GM10266 (cell line): ENCODE results near the gene RREB1.

Experiments used
- DNase-seq: peaks from one replicate; pipeline ENCODE4 v3.0.0; 2012; ENCODE audit errors: extremely low spot score
- CTCF ChIP-seq: IDR thresholded peaks from 2 replicates; pipeline ENCODE4 v1.5.1; 2012; ENCODE audit warnings: mild to moderate bottlenecking, low read depth; ENCODE audit not compliant: control insufficient read depth, insufficient read depth; ENCODE audit errors: missing control alignments

RREB1 gene

GRCh38 chr6:7126754-7127153, 19.0 kb downstream of the RREB1 start:
- TF ChIP-seq CTCF: no peak
- no peak for DNase-seq

- TF ChIP-seq CTCF: no peak
- DNase-seq: no peak
Measured at GRCh38 chr6:7127680-7128079, 19.9 kb downstream of the RREB1 start.

GRCh38 chr6:7129360-7129759, 21.6 kb downstream of the RREB1 start:
- no peak for TF ChIP-seq CTCF
- DNase-seq: no peak

- TF ChIP-seq CTCF: no peak
Measured at GRCh38 chr6:7129784-7130569, 22.2 kb downstream of the RREB1 start.

GRCh38 chr6:7131390-7131789, 23.6 kb downstream of the RREB1 start:
- no peak for DNase-seq
- no peak for TF ChIP-seq CTCF

More at GRCh38 chr6:7129784-7130569, 22.2 kb downstream of the RREB1 start:
- no peak for DNase-seq

GRCh38 chr6:7132398-7133035, 24.8 kb downstream of the RREB1 start:
- no peak for TF ChIP-seq CTCF
- DNase-seq: no peak

GRCh38 chr6:7134999-7135745, 27.4 kb downstream of the RREB1 start:
- TF ChIP-seq CTCF: no peak
- DNase-seq: no peak
